ENCODE data around the gene NTMT1.

DNA sequence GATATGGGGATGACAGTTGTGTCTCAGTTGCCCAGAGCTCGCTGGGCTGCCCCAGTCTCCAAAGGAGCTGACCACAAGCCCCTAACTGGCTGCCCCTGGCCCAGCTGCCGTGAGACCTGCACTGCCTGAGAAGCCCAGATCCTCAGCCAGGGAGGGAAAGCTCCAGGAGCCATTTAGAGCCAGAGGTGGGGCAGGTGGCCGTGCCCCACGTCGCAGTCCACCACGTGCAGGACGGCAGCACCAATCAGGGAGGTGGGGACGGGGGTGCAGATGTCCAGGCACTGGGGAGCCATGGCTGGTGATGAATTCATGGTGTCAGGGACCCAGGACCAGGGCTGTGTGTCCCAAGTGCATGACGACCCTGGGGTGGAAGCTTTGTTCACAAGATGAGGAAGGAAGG, 52.9 kb downstream of the NTMT1 start:
- TF ChIP-seq, protein P1, sequence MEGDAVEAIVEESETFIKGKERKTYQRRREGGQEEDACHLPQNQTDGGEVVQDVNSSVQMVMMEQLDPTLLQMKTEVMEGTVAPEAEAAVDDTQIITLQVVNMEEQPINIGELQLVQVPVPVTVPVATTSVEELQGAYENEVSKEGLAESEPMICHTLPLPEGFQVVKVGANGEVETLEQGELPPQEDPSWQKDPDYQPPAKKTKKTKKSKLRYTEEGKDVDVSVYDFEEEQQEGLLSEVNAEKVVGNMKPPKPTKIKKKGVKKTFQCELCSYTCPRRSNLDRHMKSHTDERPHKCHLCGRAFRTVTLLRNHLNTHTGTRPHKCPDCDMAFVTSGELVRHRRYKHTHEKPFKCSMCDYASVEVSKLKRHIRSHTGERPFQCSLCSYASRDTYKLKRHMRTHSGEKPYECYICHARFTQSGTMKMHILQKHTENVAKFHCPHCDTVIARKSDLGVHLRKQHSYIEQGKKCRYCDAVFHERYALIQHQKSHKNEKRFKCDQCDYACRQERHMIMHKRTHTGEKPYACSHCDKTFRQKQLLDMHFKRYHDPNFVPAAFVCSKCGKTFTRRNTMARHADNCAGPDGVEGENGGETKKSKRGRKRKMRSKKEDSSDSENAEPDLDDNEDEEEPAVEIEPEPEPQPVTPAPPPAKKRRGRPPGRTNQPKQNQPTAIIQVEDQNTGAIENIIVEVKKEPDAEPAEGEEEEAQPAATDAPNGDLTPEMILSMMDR (IDR thresholded peaks at IDR 0.05 in 2 of 3, conservative IDR thresholded peaks at IDR 0.05 in 1 of 3; ENCODE audit: borderline replicate concordance in 1 of 3, insufficient read depth in 1 of 3, low read depth in 2 of 3, low read length in 2 of 3), result no peak
- TF ChIP-seq EZH2phosphoT487 (IDR thresholded peaks at IDR 0.05; ENCODE audit: borderline replicate concordance), result no peak
- TF ChIP-seq, protein P2, sequence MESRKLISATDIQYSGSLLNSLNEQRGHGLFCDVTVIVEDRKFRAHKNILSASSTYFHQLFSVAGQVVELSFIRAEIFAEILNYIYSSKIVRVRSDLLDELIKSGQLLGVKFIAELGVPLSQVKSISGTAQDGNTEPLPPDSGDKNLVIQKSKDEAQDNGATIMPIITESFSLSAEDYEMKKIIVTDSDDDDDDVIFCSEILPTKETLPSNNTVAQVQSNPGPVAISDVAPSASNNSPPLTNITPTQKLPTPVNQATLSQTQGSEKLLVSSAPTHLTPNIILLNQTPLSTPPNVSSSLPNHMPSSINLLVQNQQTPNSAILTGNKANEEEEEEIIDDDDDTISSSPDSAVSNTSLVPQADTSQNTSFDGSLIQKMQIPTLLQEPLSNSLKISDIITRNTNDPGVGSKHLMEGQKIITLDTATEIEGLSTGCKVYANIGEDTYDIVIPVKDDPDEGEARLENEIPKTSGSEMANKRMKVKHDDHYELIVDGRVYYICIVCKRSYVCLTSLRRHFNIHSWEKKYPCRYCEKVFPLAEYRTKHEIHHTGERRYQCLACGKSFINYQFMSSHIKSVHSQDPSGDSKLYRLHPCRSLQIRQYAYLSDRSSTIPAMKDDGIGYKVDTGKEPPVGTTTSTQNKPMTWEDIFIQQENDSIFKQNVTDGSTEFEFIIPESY (IDR thresholded peaks at IDR 0.05; ENCODE audit: extremely low read depth, insufficient replicate concordance, low read length), result no peak
- TF ChIP-seq, protein P3, sequence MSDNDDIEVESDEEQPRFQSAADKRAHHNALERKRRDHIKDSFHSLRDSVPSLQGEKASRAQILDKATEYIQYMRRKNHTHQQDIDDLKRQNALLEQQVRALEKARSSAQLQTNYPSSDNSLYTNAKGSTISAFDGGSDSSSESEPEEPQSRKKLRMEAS (IDR thresholded peaks at IDR 0.05), result no peak
- TF ChIP-seq POLR2A (IDR thresholded peaks at IDR 0.05; ENCODE audit: borderline replicate concordance, extremely low read depth, insufficient read depth, insufficient read length), result no peak
- TF ChIP-seq POLR2AphosphoS5 (IDR thresholded peaks at IDR 0.05; ENCODE audit: low read depth, low read length), result no peak
- TF ChIP-seq, protein P4, sequence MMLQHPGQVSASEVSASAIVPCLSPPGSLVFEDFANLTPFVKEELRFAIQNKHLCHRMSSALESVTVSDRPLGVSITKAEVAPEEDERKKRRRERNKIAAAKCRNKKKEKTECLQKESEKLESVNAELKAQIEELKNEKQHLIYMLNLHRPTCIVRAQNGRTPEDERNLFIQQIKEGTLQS (IDR thresholded peaks at IDR 0.05), result no peak
- no peak for TF ChIP-seq EZH2 (IDR thresholded peaks at IDR 0.05)
- no peak for TF ChIP-seq CEBPB (IDR thresholded peaks at IDR 0.05; ENCODE audit: low read depth)
- TF ChIP-seq YY1 (IDR thresholded peaks at IDR 0.05; ENCODE audit: extremely low read depth, insufficient replicate concordance, low read depth, low read length), result no peak

Data from HCT116 (cell line).